GM21619 (cell line): ENCODE data around the gene MXRA5.
"Not testable (repeated sequence)": the region's sequence is repeated elsewhere in the genome, so short reads cannot be mapped to it uniquely, and the experiment has no call there.

ENCODE experiments used
- ATAC-seq: cut with Tn5 transposase; IDR thresholded peaks from one replicate; pipeline ENCODE4 v1.9.1; 2021; ENCODE audit not compliant: unreplicated experiment

Gene MXRA5

GRCh38 chrX:3346501-3347259 is at the start of gene MXRA5:
TSS of gene MXRA5 (minus strand) at chrX:3346652. CDS start at chrX:3343833, 2,819 bp downstream.
- no peak for ATAC-seq

- no peak for ATAC-seq
Observed at GRCh38 chrX:3393581-3394111, 47.2 kb upstream of the MXRA5 start.

GRCh38 chrX:3393178-3393577 is 46.7 kb upstream of the MXRA5 start:
- no peak for ATAC-seq

- no peak for ATAC-seq
Observed at GRCh38 chrX:3388457-3388856, 42.0 kb upstream of the MXRA5 start.

- no peak for ATAC-seq
Observed at GRCh38 chrX:3384327-3384726, 37.9 kb upstream of the MXRA5 start.

GRCh38 chrX:3380603-3381002 is 34.2 kb upstream of the MXRA5 start:
- no peak for ATAC-seq

GRCh38 chrX:3379111-3379510 is 32.7 kb upstream of the MXRA5 start:
- ATAC-seq: no peak

GRCh38 chrX:3378156-3378555 is 31.7 kb upstream of the MXRA5 start:
- no peak for ATAC-seq

- no peak for ATAC-seq
Observed at GRCh38 chrX:3377560-3377959, 31.1 kb upstream of the MXRA5 start.

GRCh38 chrX:3375878-3376508 is 29.5 kb upstream of the MXRA5 start:
- ATAC-seq: not testable (repeated sequence)

- no peak for ATAC-seq
Observed at GRCh38 chrX:3374108-3374800, 27.8 kb upstream of the MXRA5 start.

GRCh38 chrX:3371163-3371562 is 24.7 kb upstream of the MXRA5 start:
- no peak for ATAC-seq

GRCh38 chrX:3370656-3371055 is 24.2 kb upstream of the MXRA5 start:
- no peak for ATAC-seq

GRCh38 chrX:3362956-3363355 is 16.5 kb upstream of the MXRA5 start:
- ATAC-seq: no peak

- ATAC-seq: no peak
Observed at GRCh38 chrX:3360881-3361280, 14.4 kb upstream of the MXRA5 start.

- ATAC-seq: not testable (repeated sequence)
Observed at GRCh38 chrX:3352741-3353140, 6.3 kb upstream of the MXRA5 start.

- ATAC-seq: no peak
Observed at GRCh38 chrX:3351276-3351675, 4.8 kb upstream of the MXRA5 start.

GRCh38 chrX:3348191-3348590 is 1.7 kb upstream of the MXRA5 start:
- ATAC-seq: no peak

- no peak for ATAC-seq
Observed at GRCh38 chrX:3345281-3346191, 916 bp downstream of the MXRA5 start.

- not testable (repeated sequence) for ATAC-seq
Observed at GRCh38 chrX:3343569-3343968, 2.9 kb downstream of the MXRA5 start.

- no peak for ATAC-seq
Observed at GRCh38 chrX:3340016-3340415, 6.4 kb downstream of the MXRA5 start.
